ENCODE measurements around the gene THAP4.

The THAP4 gene

GRCh38 chr2:241550616-241551580, 86.1 kb downstream of the THAP4 start:
- no peak for TF ChIP-seq CTCF (IDR thresholded peaks at IDR 0.05; ENCODE audit: insufficient read depth, low read depth, low read length, missing control alignments)
- no peak overlapping the region for H3K4me3 ChIP-seq (ENCODE audit: low read depth, low read length)
- no peak for DNase-seq (ENCODE audit: low read depth)

DNA sequence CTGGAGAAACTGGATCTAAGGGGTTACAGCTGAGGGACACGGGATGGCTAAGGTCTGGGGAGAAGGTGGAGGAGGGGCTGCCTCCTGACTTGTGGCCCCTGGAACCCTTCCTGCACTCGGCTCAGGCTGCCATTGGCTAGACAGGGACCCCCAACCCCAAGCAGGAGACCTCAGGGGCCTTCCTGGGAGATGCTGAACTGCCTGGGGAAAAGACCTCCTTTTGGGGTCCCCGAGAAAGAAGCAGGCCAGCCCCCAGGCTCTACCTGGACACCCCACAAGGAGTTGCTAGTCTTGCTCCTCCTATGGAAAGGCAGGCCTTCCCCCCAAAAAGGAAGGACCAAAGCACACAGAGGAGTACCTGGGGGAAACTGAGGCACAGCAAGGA, 88.5 kb downstream of the THAP4 start:
- no peak overlapping the region for H3K4me3 ChIP-seq (ENCODE audit: low read depth, low read length)
- no peak for DNase-seq (ENCODE audit: low read depth)
- TF ChIP-seq CTCF (IDR thresholded peaks at IDR 0.05; ENCODE audit: insufficient read depth, low read depth, low read length, missing control alignments) = no peak

- TF ChIP-seq CTCF (IDR thresholded peaks at IDR 0.05; ENCODE audit: insufficient read depth, low read depth, low read length, missing control alignments) = no peak
- no peak for DNase-seq (ENCODE audit: low read depth)
- no peak overlapping the region for H3K4me3 ChIP-seq (ENCODE audit: low read depth, low read length)
These were observed 89.0 kb downstream of the THAP4 start for GRCh38 chr2:241547781-241548450.

- no peak for DNase-seq (ENCODE audit: low read depth)
- TF ChIP-seq CTCF (IDR thresholded peaks at IDR 0.05; ENCODE audit: insufficient read depth, low read depth, low read length, missing control alignments) = no peak
- no peak overlapping the region for H3K4me3 ChIP-seq (ENCODE audit: low read depth, low read length)
These were observed 90.0 kb downstream of the THAP4 start for GRCh38 chr2:241546771-241547498.

- no peak overlapping the region for H3K4me3 ChIP-seq (ENCODE audit: low read depth, low read length)
- TF ChIP-seq CTCF (IDR thresholded peaks at IDR 0.05; ENCODE audit: insufficient read depth, low read depth, low read length, missing control alignments) = no peak
These were observed 91.2 kb downstream of the THAP4 start for GRCh38 chr2:241545523-241546473.

DNA sequence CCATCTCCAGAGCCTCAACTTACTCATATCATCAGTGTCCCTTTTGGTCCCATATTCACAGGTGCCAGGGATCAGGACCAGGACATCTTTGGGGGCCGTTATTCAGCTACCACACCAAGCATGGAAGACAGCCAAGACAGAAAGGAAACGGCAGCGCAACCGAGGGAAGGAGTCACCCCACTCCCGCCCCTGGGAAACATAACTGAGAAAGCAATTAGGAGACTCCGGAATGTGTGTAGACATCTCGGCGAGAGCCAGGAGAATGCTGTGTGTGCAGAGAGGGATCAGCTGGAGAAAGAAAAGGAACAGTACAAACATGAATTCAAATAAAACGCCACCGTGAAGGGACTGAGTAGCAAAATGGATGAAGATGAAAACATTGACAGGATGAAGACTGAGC, 91.9 kb downstream of the THAP4 start:
- TF ChIP-seq CTCF (IDR thresholded peaks at IDR 0.05; ENCODE audit: insufficient read depth, low read depth, low read length, missing control alignments) = no peak
- DNase-seq (ENCODE audit: low read depth) = no peak
- H3K4me3 ChIP-seq (ENCODE audit: low read depth, low read length) = no peak overlapping the region

More at GRCh38 chr2:241545523-241546473, 91.2 kb downstream of the THAP4 start:
- DNase-seq (ENCODE audit: low read depth) = no peak

Measured in GM12865 (cell line).